ENCODE data around the gene EHD2.
"Not testable (repeated sequence)": the region's sequence is repeated elsewhere in the genome, so short reads cannot be mapped to it uniquely, and the experiment has no call there.

Gene EHD2

DNA sequence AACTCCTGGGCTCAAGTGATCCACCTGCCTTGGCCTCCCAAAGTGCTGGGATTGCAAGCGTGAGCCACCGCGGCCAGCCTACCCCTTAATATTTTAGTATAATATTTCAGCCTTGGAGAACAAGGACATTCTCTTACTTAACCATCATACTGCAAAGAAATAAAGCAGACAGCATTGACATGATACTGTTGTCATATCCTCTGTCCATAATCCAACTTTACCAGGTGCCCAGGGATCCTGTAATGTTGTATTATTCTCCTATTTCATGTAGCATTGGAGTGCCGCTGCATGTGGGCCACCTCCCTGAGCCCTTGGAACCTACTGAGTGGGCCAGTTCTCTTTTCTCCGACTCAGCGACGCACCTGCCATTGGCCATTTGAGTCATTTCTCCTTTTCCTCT is 21.4 kb upstream of the EHD2 start:
- no peak for DNase-seq

DNA sequence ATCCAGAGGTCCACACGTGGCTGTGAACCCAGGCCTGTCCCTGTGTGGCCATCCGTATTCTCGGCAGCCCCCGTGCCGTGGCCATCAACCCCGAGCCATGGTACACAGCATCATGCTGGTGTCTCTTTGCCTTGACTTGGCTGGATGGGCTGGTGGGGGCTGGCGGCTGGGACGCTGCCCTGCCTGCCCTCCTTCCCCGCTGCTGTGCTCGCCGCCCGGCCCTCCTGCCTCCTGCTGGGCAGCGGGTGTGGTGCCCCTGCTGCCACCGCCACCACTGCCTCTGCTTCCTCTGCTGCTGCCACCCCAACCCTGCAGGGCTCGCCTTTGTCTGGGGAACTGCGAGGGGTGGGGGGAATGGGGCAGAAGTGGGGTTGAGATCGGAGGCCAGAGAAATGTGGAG is 19.7 kb upstream of the EHD2 start:
- DNase-seq: no peak

DNA sequence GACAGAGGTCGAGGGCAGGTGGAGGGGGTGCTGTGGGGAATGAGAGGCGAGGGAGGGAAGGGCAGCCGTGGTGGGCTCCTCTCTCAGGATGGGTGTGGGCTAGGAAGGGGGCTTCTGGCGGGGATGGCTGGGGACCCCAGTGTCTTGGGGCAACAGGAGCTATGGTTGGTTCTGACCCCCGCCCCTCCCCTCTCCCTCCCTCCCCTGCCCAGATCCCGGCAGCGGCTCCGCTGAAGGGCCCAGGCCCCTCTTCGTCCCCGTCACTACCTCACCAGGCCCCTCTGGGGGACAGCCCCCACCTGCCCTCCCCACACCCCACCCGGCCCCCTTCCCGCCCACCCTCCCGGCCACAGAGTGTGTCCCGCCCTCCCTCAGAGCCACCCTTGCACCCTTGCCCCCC is 19.3 kb upstream of the EHD2 start:
- no peak for DNase-seq

DNA sequence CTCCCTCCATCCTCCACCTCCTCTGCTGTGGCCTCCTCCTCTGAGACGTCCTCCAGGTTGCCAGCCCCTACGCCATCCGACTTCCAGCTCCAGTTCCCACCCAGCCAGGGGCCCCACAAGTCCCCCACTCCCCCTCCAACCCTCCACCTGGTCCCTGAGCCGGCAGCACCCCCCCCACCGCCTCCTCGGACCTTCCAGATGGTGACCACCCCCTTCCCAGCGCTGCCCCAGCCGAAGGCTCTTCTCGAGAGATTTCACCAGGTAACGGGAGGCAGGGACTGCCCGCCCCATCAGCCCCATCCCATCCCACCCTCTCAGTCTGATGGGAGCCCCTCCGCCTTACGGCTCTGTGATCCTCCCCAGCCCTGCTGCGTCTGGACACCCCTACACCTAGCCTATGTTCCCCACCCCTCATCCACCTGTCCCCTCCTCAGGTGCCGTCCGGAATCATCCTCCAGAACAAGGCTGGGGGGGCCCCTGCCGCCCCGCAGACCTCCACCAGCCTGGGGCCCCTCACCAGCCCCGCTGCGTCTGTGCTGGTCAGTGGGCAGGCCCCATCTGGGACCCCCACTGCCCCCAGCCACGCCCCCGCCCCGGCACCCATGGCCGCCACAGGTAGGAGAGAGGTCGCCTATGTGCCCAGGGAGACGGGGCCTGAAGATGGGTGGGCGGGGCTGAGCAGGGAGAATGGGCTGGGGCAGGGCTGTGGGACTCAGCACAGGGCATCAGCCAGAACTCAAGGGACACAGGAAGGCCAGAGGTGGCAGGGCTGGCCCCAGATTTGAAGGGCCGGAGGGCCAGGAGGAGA is 18.6 kb upstream of the EHD2 start:
- no peak for DNase-seq

DNA sequence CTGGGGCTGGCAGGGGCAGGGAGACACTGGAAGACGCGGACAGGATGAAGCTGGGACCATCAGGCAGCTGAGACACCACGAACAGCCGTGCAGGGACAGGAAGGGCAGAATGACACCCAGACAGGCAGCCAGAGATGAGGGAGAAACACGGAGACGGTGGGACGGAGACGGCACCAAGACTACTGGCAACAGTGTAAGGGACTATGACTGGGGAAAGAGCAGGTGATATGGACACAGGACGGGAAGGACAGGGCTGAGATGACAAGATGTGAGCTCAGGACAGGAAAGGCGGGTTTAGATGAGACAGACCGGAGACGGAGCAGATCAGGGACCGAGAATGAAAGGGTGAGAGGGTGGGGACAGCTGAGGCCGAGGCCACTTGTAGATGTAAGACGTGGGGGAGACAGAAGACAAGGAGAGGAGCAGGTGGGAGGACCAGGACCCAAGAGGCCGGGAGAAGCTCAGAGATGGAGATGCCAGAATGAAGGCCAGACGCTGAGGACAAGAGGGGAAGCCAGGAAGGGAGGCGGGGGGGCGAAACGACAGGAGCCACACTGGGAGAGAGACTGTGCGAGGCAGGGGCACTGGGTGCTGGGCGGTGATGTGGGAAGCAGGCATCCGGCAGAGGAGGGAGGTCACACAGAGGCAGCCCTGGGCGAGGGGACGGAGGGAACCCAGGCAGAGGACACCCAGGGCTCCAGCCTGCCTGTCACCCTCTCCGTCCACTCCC is 17.5 kb upstream of the EHD2 start:
- DNase-seq: no peak

DNA sequence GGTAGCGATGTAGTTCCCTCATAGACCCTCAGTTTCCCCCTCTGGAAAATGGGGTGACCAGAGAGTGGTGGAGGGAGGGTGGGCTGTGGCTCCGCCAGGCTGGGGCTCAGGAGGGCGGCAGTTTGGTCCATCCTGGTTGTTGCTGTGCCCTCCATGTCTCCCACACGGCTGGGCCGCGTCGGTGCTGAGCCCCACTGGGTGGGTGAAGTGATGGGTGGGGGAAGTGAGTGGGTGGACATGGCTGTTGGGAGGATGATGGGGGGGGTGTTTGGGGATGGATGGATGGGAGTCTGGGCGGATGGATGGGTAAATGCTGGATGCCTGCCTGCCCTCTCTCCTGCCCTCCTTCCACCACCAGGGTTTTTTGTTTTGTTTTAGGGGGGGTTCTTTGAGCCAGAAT is 16.6 kb upstream of the EHD2 start:
- DNase-seq: no peak

DNA sequence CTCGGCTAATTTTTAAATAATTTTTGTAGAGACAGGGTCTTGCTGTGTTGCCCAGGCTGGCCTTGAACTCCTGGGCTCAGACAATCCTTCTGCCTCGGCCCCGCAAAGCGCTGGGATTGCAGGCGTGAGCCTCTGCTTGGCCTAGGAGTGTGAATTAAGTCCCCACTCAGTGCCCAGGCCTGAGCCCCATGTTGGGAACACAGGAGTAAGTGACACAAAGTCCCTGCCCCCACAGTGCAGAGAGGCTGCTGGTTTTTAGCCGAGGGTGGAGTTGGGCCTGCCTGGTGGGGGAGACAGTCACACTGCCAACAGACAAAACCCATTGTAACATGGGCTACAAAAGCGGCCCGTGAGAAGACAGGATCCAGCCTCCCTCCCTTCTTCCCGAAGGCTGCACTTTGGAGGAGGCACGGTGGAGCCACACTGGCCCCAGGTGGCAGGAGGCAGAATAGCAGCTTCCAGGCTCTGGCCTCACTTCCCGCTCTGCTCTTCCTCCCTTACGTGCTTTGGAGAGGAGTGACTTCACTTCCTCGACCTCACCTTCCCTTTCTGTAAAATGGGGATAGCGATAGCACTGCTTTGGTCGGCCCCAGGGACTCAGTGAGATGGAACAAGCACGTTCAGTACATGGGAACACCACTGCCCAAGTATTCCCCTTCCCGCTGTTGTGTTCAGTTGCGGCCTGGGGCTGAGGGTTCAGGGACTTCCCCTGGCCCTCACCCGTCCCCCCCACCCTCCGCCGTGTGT is 15.2 kb upstream of the EHD2 start:
- peak; percentile 61 for DNase-seq

DNA sequence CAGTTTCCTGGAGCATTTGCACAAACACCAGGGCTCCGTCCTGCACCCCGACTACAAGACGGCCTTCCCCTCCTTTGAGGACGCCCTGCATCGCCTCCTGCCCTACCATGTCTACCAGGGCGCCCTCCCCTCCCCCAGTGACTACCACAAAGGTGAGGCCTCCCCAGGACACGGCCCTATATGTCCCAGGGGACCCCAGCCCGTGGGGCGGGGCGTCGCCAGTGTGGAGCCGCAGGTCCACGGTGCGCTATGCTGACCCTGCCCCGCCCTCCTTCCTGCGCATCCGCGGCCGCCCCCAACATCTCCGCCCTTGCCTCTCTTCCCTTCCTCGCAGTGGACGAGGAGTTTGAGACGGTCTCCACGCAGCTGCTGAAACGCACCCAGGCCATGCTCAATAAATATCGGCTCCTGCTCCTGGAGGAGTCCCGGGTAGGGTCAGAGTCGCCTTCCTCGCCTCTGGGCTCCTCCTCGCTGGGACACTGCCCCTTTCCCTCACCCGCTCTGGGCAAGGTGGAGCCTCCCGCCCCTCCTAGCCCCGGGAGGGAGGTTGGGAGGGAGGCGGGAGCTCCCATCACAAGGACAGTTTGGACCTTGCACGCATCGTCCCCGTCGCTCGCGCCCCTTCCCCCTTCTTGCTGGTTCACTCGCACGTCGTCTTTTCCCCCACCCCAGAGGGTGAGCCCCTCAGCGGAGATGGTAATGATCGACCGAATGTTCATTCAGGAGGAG is 14.4 kb upstream of the EHD2 start:
- DNase-seq: no peak

DNA sequence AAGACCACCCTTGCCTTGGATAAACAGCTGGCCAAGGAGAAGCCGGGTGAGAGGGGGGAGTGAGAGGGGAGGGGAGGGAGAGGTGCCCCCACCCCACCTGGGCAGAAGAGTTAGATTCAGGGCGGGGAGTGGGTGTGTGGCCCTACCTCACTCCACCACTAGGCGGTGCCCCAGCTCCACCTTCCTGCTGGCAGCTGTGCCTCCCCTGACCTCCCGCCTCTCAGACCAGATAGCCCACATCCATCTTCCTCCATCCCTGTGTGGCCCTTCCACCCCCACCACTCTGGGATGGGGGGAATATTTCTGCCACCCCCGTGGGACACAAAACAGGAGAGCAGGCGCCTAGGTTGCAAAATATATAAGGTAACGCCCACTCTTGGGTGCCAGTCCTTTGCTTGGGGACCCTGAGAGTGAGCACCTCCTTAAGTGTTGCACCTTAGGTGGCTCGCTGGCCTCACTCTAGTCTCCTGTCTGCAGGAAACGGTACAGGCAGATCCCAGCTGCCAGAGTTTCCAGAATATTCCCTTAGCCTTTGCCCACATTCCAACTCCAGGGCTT is 13.8 kb upstream of the EHD2 start:
- DNase-seq: no peak

DNA sequence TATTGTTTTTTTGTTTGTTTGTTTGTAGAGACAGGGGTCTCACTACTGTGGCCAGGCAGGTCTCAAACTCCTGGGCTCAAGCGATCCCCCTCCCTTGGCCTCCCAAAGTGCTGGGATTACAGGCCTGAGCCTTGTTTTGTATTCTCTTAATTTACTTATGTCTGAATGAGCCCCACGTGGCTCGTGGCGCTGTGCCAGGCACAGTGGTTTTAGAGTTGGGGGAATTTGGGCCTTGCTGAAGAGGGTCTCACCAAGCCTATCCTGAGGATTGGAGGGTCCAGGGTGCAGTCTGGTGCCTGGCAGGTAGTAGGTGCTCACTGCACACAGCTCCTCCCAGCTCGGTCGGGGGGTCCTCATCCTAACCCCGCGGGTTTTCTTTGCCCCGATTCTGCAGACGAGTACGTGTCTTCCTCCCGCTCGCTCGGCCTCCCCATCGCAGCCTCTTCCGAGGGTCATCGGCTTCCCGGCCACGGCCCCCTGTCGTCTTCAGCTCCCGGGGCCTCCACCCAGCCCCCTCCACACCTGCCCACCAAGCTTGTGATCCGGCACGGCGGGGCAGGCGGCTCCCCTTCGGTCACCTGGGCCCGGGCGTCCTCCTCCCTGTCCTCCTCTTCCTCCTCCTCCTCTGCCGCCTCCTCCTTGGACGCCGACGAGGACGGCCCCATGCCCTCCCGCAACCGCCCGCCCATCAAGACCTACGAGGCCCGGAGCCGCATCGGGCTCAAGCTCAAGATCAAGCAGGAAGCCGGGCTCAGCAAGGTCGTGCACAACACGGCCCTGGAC is 12.1 kb upstream of the EHD2 start:
- no peak for DNase-seq

DNA sequence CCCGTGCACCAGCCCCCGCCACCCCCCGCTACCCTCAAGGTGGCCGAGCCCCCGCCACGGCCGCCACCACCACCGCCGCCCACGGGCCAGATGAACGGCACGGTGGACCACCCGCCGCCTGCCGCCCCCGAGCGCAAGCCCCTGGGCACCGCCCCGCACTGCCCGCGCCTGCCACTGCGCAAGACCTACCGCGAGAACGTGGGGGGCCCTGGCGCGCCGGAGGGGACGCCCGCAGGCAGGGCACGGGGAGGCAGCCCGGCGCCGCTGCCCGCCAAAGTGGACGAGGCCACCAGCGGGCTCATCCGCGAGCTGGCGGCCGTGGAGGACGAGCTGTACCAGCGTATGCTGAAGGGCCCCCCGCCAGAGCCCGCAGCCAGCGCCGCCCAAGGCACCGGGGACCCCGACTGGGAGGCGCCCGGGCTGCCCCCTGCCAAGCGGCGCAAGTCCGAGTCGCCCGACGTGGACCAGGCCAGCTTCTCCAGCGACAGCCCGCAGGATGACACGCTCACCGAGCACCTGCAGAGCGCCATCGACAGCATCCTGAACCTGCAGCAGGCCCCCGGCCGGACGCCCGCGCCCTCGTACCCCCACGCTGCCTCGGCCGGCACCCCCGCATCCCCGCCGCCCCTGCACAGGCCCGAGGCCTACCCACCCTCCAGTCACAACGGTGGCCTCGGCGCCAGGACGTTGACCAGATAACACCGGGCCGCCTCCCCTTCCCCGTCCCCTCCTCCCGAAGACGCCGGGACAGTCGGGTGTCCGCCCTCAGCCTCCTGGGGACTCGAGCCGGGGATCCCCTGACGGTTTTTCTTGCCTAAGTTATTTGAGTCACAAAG is 11.3 kb upstream of the EHD2 start:
- DNase-seq: no peak

DNA sequence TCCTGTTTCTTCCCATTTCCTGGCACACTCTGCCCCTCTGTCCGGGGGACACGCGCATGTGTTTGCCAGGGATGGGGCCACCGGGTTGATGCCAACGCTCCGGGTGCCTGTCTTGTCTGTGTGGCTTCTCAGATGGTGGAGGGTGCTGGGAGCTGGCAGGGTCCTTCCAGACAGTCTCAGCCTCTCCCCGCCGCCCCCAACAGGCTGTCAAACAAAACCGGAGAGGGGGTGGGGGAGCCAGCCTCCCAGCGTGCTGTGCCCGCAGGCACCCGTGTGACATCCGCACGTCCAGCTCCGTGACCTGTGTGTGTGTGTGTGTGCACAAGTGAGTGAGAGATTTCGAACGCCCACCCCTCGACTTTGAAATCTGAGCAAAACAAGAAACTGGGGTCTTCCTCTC is 10.6 kb upstream of the EHD2 start:
- no peak for DNase-seq

DNA sequence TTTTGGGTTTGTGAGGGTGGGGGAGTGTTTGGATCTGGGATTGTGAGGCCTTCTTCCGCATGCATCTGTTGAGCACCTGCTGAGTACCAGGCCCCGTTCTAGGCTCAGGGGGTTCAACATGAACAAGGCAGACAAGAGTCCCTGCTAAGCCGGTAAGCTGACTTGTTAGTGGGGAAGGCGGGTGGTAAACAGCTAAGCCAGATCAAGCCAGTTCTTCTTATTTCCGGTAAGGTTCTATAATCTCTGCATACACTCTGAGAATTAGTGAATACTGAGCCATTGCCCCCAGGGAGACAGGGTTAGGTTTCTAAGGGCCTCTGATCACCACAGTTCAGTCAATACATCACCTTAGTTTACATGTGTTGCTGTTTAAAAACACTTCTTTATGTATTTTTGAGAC is 9.9 kb upstream of the EHD2 start:
- no peak for DNase-seq

DNA sequence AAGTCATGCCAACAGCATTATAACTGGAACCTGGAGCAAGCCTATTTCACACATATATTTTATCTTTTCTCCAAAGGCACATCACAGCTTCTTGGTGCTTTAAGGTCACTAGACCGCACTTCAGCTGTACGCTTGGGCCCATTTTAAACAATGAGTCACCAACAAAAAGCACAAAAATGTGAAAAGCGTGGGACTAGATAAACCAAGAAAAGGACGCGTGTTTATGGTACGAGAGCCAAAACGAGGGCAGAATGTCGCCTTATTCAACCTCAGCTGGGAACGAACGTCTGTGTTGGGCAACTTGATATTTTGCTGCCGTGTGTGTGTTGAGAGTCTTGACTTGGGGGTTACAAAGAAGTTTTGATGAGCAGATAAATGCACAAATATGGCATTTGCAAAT is 9.2 kb upstream of the EHD2 start:
- no peak for DNase-seq

DNA sequence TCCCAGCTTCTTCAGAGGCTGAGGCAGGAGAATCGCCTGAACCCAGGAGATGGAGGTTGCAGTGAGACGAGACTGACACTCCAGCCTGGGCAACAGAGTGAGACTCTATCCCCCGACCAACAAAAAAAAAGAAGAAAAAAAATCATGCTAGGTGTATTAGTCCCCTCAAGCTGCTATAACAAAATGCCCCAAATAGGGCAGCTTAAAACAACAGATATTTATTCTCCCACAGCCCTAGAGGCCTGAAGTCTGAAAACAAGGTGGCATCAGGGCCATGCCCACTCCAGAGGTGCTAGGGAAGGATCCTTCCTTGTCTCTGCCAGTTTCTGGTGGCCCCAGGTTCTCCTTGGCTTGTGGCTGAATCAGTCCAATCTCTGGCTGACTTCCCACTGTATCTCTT is 8.6 kb upstream of the EHD2 start:
- DNase-seq: no peak

DNA sequence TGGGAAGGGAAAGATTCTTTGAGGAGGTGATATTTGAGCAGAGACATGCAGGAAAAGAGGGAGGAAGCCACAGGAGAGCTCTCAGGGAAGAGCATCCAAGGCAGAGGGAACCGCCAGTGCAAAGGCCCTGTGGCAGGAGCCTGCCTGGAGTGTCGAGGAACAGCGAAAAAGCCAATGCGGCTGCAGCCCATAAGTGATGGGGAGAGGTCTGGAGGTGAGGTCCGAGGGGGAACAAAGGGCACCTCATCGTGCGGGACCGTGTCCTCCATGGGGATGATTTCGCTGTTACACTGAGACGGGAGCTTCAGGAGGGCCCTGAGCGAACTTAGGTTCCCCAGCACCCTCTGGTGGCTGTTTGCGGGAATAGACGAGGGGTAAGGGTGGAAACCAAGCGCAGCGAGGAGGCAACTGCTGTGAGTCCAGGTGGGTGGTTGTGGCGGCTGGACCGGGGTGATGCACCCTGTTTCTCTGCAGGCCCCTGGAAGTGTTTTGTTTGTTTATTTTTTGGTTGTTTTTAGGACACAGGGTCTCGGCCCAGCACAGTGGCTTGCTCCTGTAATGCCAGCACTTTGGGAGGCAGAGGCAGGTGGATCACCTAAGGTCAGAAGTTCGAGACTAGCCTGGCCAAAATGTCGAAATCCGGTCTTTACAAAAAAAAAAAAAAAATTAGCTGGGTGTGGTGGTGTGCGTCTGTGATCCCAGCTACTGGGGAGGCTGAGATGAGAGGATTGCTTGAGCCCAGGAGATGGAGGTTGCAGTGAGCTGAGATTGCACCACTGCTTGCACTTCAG is 5.9 kb upstream of the EHD2 start:
- DNase-seq: peak; percentile 27

DNA sequence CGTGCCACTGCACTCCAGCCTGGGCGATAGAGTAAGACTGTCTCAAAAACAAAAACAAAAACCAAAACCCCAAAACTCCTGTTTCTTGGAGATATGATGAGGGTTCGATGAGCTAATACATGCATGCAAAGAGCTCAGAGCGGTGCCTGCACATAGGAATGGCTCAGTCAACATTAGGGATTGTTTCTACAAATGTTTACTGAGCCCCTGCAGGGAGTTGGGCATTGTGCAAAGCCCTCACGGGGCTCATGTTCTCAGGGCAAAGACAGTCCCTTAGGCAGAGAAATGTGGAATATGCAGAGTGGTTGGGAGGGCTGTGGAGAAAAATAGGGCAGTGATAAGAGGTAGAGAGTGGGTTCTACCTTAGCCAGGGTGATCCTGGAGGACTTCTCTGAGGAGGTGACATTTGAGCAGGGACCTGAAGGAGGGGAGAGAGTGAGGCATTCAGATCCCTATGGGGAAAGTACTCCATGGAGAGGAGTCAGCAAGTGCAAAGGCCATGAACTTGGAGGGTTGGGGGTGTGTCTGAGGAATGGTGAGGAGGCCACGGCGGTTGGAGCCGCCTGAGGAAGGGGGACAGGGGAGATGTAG is 1.5 kb upstream of the EHD2 start:
- DNase-seq: no peak

DNA sequence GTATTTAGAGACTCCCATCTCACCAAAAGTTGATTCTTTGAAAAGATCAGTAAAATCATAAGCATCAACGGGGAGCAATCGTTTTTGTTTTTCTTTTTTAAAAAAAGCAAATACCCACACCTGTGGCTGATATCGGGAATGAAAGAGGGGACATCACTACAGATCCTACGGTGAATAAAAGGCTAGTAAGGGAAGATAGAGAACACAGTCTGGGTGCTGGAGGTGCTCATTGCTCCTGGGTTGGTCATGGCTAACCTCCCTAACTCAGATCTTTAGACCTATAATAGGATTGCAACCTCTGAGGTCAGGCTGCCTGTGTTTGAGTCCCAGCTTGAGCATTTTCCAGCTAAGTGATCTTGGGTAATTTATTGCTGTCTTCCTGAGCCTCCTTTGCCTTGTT is 1.1 kb downstream of the EHD2 start:
- DNase-seq: no peak

DNA sequence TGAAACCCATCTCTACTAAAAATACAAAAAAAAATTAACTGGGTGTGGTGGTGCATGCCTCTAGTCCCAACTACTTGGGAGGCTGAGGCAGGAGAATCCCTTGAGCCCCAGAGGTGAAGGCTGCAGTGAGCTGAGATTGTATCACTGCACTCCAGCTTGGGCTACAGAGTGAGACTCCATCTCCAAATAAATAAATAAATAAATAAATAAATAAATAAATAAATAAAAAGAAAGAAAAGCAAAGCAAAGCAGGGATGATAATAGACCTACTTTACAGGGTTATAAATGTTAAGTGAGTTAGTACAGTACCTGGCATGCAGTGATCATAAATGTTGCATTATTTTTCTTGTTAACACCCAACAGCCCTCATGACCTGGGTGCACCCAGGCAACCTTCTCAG is 1.6 kb downstream of the EHD2 start:
- not testable (repeated sequence) for DNase-seq

All from NCI-H2029 treated with DMSO at 0.1 percent for 48 hours (cell line).